HepG2 (cell line): ENCODE data around the gene CLDN5.

Experiments
- GABPA ChIP-seq, 2 experiments: IDR thresholded peaks; 2 replicates each; pipeline ENCODE4 v1.6.1; 2011 to 2016; ENCODE audit warnings: low read depth in 2 of 2, low read length in 1 of 2, missing biosample characterization in 1 of 2, missing genetic modification characterization in 1 of 2
- HNRNPH1 ChIP-seq: fragments of 200-400 bp; formaldehyde crosslinking; optimal IDR thresholded peaks from 2 replicates; pipeline ENCODE3; 2017; ENCODE audit warnings: mild to moderate bottlenecking, low read depth, low read length
- NR2F2 ChIP-seq: IDR thresholded peaks from 2 replicates; pipeline ENCODE4 v1.6.1; 2012; ENCODE audit warnings: low read depth, inconsistent platforms, borderline replicate concordance
- PAX8 ChIP-seq: sonication (generic); formaldehyde crosslinking; IDR thresholded peaks from 2 replicates; pipeline ENCODE4 v1.8.0; 2022; ENCODE audit warnings: mild to moderate bottlenecking, missing genetic modification reagents, borderline replicate concordance
- POLR2AphosphoS5 ChIP-seq: IDR thresholded peaks from 2 replicates; pipeline ENCODE4 v1.6.1; 2012; ENCODE audit warnings: low read depth, low read length
- SP5 ChIP-seq: IDR thresholded peaks from 2 replicates; pipeline ENCODE4 v1.6.1; 2016; ENCODE audit warnings: low read depth, borderline replicate concordance
- YEATS2 ChIP-seq: sonication (generic); formaldehyde crosslinking; IDR thresholded peaks from 2 replicates; pipeline ENCODE4 v1.4.0; 2020; ENCODE audit warnings: missing genetic modification reagents, borderline replicate concordance
- ZNF367 ChIP-seq: sonication (generic); formaldehyde crosslinking; IDR thresholded peaks from 2 replicates; pipeline ENCODE4 v1.4.0; 2020; ENCODE audit warnings: missing genetic modification reagents, borderline replicate concordance

DNA sequence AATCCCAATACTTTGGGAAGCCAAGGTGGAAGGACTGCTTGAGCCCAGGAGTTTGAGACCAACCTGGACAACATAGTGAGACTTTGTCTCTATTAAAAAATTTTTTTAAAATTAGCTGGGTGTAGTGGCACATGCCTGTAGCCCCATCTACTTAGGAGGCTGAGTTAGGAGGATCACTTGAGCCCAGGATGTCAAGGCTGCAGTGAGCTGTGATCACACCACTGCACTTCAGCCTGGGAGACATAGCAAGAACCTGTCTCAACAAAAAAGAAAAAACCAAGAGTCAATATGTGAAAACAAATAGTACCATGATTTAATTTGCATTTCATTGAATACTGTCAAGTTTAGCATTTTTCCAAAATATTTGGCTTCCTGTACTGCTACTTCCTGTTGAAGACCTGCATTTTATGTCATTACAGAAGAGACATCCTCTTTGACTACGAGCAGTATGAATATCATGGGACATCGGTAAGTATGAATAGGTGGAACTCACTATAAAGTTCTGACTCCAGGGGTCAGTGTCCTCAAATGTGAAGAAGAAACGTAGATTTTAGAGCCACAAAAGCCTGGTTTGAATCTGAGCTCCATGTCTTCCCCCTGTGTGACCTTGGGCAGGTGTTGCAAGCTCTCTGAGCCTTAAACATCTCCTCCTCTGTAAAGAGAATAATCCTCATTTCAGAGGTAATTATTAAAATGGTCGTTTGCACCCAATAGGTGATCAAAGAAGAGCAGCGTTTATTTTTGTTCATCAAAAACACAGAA lies 28.5 kb downstream of the CLDN5 start:
- TF ChIP-seq YEATS2 (CRISPR knock-in tag) (no peak), NR2F2 (no peak), POLR2AphosphoS5 (no peak), PAX8 (no peak), HNRNPH1 (no peak), SP5 (CRISPR knock-in tag) (no peak), GABPA (IDR thresholded peaks at IDR 0.05; ENCODE audit: low read depth, low read length) (no peak), GABPA (CRISPR knock-in tag; IDR thresholded peaks at IDR 0.05; ENCODE audit: low read depth) (no peak), ZNF367 (CRISPR knock-in tag) (no peak)
